A673 (cell line): Measurements from ENCODE around the gene HTR3B. TPM values are rescaled to one million over a fixed set of nuclear protein-coding genes. Genes with fewer than 3 reads are reported as not detected.

Experiments used
- Bru-seq: library from RNA; stranded (reverse); fragments of 400-500 nt; gene quantifications from one replicate; lab custom pipeline; 2021; lab: Mats Ljungman, UMichigan
- BruChase-seq, 2 experiments: library from RNA; stranded (reverse); fragments of 400-500 nt; gene quantifications; one replicate each; lab custom pipeline; 2021; lab: Mats Ljungman, UMichigan
- BruUV-seq: library from RNA; stranded (reverse); fragments of 400-500 nt; replicated peaks from 2 replicates; lab custom pipeline; 2021; lab: Mats Ljungman, UMichigan
- CTCF ChIA-PET: fragments of 300-600 bp; sonication (Branson Sonifier 250); formaldehyde crosslinking; loops from one replicate; lab custom pipeline; 2022; ENCODE audit warnings: antibody characterized with exemption; lab: Charles Lee
- POLR2A ChIA-PET: fragments of 300-600 bp; sonication (Branson Sonifier 250); formaldehyde crosslinking; loops from one replicate; lab custom pipeline; 2022; ENCODE audit warnings: antibody characterized with exemption; ENCODE audit not compliant: low non-redundant PET; lab: Charles Lee
- DNase-seq: peaks from one replicate; pipeline ENCODE4 v3.0.0-alpha.2; 2015; ENCODE audit warnings: low spot score
- H3K27ac ChIP-seq: fragments of 200-600 bp; sonication (generic); 2 replicates; pipeline ENCODE4 v1.5.1; 2016; ENCODE audit warnings: mixed run types, low read depth, mild to moderate bottlenecking, mixed read lengths, antibody characterized with exemption, low read length; ENCODE audit not compliant: poor library complexity, severe bottlenecking
- H3K27me3 ChIP-seq: fragments of 200-600 bp; sonication (generic); replicated peaks from 2 replicates; pipeline ENCODE4 v1.6.1; 2017; ENCODE audit warnings: mixed run types, low read depth, mild to moderate bottlenecking, mixed read lengths, antibody characterized with exemption, low read length; ENCODE audit not compliant: insufficient read depth, poor library complexity
- H3K36me3 ChIP-seq: fragments of 200-600 bp; sonication (generic); 2 replicates; pipeline ENCODE4 v1.6.1; 2016; ENCODE audit warnings: mixed run types, mild to moderate bottlenecking, mixed read lengths, antibody characterized with exemption, low read length; ENCODE audit not compliant: insufficient read depth, poor library complexity, severe bottlenecking
- H3K4me1 ChIP-seq: fragments of 200-600 bp; sonication (generic); 2 replicates; pipeline ENCODE4 v1.6.1; 2017; ENCODE audit warnings: mixed run types, mild to moderate bottlenecking, mixed read lengths, antibody characterized with exemption, low read length; ENCODE audit not compliant: insufficient read depth, poor library complexity, severe bottlenecking
- H3K4me3 ChIP-seq: fragments of 200-600 bp; sonication (generic); 2 replicates; pipeline ENCODE4 v1.5.1; 2016; ENCODE audit warnings: low read depth, mixed run types, mild to moderate bottlenecking, mixed read lengths, low read length; ENCODE audit not compliant: poor library complexity, severe bottlenecking
- H3K9me3 ChIP-seq: fragments of 200-600 bp; sonication (generic); 2 replicates; pipeline ENCODE4 v1.6.1; 2016; ENCODE audit warnings: mixed run types, low read depth, mild to moderate bottlenecking, mixed read lengths, antibody characterized with exemption, low read length; ENCODE audit not compliant: poor library complexity, severe bottlenecking
- CTCF ChIP-seq: fragments of 300-800, 200-600 bp; sonication (generic); conservative IDR thresholded peaks from 2 replicates; pipeline ENCODE4 v1.5.1; 2017; ENCODE audit warnings: low read depth, mild to moderate bottlenecking, antibody characterized with exemption, low read length, moderate library complexity, mixed read lengths
- EZH2 ChIP-seq: fragments of 200-600 bp; sonication (generic); IDR thresholded peaks from 2 replicates; pipeline ENCODE4 v1.6.1; 2017; ENCODE audit warnings: borderline replicate concordance, low read depth, mild to moderate bottlenecking, mixed read lengths, antibody characterized with exemption, low read length; ENCODE audit not compliant: poor library complexity, severe bottlenecking
- intact Hi-C: fragments of 100-400 bp; cut with micrococcal nuclease; formaldehyde crosslinking; loops from one replicate; pipeline ENCODE4 v1.10.0; 2022; ENCODE audit not compliant: unreplicated experiment
- long read RNA-seq: library from polyadenylated mRNA; stranded (forward); transcript quantifications from one replicate; pipeline ENCODE4 v2.0.0, GENCODE V29; 2022
- total RNA-seq: library from RNA; stranded (reverse); gene quantifications from 2 replicates; pipeline ENCODE4 v1.2.3, GENCODE V29; 2021

HTR3B gene
- total RNA-seq (not detected in 2 replicates), Bru-seq, nascent RNA (percentile 12 among the genes with signal in this experiment), BruChase-seq, experiment 1, labeled RNA remaining after a 2-hour chase (percentile 14 among the genes with signal in this experiment), BruChase-seq, experiment 2, labeled RNA remaining after a 6-hour chase (percentile 17 among the genes with signal in this experiment)
- long read RNA-seq = 0 reads

- CTCF ChIA-PET = interaction anchor here (0.9 kb wide), 1 partner anchor 8 kb away, joined by 5 read pairs; no protein-coding TSS in a partner anchor
- peaks cover 43% of the 10 kb centered on the region for H3K4me1 ChIP-seq
- no peak within 1 kb of the TSS for H3K4me3 ChIP-seq
- POLR2A ChIA-PET = no interaction called here
- peaks cover 22% of the 10 kb centered on the region for H3K27me3 ChIP-seq
- BruUV-seq = no TSS peak
- no peak within 1 kb of the TSS for H3K27ac ChIP-seq
- DNase-seq = peak; percentile 78
- H3K9me3 ChIP-seq = no peaks in the 10 kb centered on the region
- intact Hi-C loops = no loop called here
- no peak for TF ChIP-seq CTCF
- TF ChIP-seq EZH2 = no peak
- H3K36me3 ChIP-seq = no peaks in the 10 kb centered on the region
These were observed at the start of gene HTR3B for GRCh38 chr11:113904379-113905101. Gene HTR3B, plus strand, starts transcription at chr11:113904796. Its CDS starts 138 bp downstream, at chr11:113904934.

DNA sequence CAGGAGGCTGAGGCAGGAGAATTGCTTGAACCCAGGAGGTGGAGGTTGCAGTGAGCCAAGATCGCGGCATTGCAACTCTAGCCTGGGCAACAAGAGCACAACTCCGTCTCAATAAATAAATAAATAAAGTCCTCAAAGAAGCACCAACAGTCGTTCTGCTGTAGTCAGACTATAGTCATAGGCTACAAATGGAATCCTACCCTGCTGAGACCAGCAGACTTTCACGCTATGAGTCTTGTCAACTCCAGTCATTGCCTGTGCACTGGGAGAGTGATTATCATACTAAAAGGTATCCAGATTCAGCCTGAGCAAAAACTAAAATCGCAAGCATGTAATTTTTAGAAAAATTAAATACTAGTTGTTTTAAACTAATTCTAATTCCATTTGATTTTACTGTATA, 48.8 kb upstream of the HTR3B start:
- POLR2A ChIA-PET = interaction anchor here (0.6 kb wide), 1 partner anchor 268 kb away, joined by 3 read pairs; no protein-coding TSS in a partner anchor
- no peak overlapping the region for H3K4me3 ChIP-seq
- H3K9me3 ChIP-seq = no peaks in the 10 kb centered on the region
- no peak for DNase-seq
- intact Hi-C loops = no loop called here
- BruUV-seq = no TSS peak
- H3K4me1 ChIP-seq = no peaks in the 10 kb centered on the region
- no peak for TF ChIP-seq CTCF
- no peak for TF ChIP-seq EZH2
- no peaks in the 10 kb centered on the region for H3K27me3 ChIP-seq
- CTCF ChIA-PET = interaction anchor here (0.6 kb wide), 1 partner anchor 20 kb away, joined by 3 read pairs; no protein-coding TSS in a partner anchor
- peaks cover under 1% of the 10 kb centered on the region for H3K36me3 ChIP-seq
- H3K27ac ChIP-seq = no peak overlapping the region

DNA sequence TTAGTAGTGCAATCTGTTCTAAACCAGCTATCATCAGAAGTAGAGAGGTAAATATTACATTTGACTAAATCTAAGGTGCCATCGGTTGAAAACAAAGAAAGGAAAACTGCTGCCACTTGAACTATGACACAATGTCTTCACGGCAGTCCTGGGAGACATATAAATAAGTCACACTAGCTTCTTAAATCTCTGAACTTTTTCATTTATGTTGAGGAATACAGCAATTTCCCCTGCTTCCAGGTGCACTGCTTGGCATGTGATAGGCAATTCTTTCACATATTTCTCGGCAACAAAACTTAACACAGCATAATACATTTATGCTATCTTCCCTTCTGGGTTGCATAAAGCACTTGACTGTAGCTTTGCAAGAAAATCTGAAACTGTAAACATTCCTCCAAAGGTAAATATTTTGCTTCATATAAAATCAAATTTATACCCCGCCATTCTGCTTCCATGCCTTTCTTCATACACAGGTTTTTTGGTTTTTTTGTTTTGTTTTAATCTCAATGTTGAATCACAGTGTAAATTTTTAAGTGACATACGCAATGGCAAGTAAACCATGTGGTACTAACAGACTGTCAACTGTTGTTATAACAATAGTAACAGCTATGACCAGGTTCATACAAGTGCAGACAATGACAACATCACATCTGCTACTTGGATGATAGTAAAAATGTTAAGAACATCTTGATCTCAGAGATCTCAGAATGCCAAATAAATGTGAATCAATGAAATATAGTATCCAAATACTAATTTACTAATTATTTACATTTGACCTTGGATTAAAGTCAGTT, 47.4 kb upstream of the HTR3B start:
- Histone ChIP-seq H3K27ac (no peak overlapping the region), H3K9me3 (no peaks in the 10 kb centered on the region), H3K27me3 (no peaks in the 10 kb centered on the region), H3K36me3 (no peaks in the 10 kb centered on the region), H3K4me3 (no peak overlapping the region), H3K4me1 (no peaks in the 10 kb centered on the region)
- no peak for TF ChIP-seq CTCF
- no peak for TF ChIP-seq EZH2
- POLR2A ChIA-PET = no interaction called here
- CTCF ChIA-PET = no interaction called here
- no TSS peak for BruUV-seq
- DNase-seq = no peak
- intact Hi-C loops = no loop called here
